ENCODE measurements around the gene CFAP90. TPM values are rescaled to one million over a fixed set of nuclear protein-coding genes. Genes with fewer than 3 reads are reported as not detected.

CFAP90 gene
- polyA plus RNA-seq, 3 donors: 0.19 to 1.6 TPM; not detected in 1

- H3K27ac ChIP-seq (ENCODE audit: low read depth, low read length): no peak overlapping the region
- 53 to 65% (median 58%) methylated on average over 3 of the region's 3 CpGs for WGBS, 3 donors
Measured at GRCh38 chr5:7795306-7795705, 55.6 kb downstream of the CFAP90 start.

GRCh38 chr5:7794823-7795222 lies 56.1 kb downstream of the CFAP90 start:
- H3K27ac ChIP-seq (ENCODE audit: low read depth, low read length): no peak overlapping the region
- WGBS, 3 donors: 37 to 85% (median 76%) methylated on average over 1 of the region's 1 CpG

DNA sequence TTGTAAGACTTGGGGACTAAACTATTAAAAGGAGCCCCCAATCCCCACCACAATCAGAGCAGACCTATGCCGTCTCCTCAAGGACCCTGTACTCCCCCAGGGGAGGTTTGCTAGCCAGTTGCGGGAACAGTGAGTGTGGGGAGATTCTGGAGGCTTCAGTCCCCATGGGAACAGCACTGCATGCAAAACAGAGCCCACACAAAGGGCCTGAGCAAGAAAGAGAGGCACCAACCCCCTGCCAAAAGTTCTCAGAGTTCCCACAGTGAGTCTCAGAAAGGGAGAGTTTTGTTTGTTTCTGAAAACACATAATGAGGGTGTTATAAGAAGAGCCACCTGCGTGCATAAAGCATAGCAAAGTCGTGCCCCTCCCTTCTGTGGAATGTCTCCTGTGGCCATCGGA lies 56.6 kb downstream of the CFAP90 start:
- H3K27ac ChIP-seq (ENCODE audit: low read depth, low read length): no peak overlapping the region
- 50 to 55% (median 55%) methylated on average over 5 of the region's 5 CpGs for WGBS, 3 donors

DNA sequence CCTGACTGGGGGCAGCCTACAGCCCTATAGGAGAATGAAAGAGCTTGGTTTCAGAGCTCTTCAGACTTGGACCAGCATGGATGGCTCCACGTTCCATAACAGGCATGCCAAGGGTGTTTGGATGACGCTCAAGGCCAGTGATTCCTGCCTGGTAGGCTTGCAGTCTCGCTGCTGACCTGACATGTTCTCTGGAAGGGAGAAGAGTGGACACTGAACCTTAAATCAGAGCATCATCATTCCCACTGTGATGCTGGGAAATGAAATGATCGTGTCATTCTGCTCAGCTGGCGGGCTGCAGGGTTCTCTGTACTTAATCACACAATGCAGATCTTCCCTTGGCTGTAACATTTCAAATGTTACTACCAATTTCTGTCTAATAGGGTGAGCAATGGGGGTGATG lies 57.0 kb downstream of the CFAP90 start:
- 62 to 79% (median 71%) methylated on average over 5 of the region's 5 CpGs for WGBS, 3 donors
- H3K27ac ChIP-seq (ENCODE audit: low read depth, low read length): no peak overlapping the region

- H3K27ac ChIP-seq (ENCODE audit: low read depth, low read length): no peak overlapping the region
- 84 to 91% (median 90%) methylated on average over 7 of the region's 7 CpGs for WGBS, 3 donors
Measured at GRCh38 chr5:7789567-7789966, 61.4 kb downstream of the CFAP90 start.

- 88 to 89% (median 88%) methylated on average over 3 of the region's 3 CpGs for WGBS, 3 donors
Measured at GRCh38 chr5:7787770-7788169, 63.2 kb downstream of the CFAP90 start.

GRCh38 chr5:7784683-7785380 lies 66.1 kb downstream of the CFAP90 start:
- WGBS, 3 donors: 51 to 72% (median 68%) methylated on average over 4 of the region's 4 CpGs
- no peak overlapping the region for H3K27ac ChIP-seq (ENCODE audit: low read depth, low read length)

More at GRCh38 chr5:7787770-7788169, 63.2 kb downstream of the CFAP90 start:
- no peak overlapping the region for H3K27ac ChIP-seq (ENCODE audit: low read depth, low read length)

DNA sequence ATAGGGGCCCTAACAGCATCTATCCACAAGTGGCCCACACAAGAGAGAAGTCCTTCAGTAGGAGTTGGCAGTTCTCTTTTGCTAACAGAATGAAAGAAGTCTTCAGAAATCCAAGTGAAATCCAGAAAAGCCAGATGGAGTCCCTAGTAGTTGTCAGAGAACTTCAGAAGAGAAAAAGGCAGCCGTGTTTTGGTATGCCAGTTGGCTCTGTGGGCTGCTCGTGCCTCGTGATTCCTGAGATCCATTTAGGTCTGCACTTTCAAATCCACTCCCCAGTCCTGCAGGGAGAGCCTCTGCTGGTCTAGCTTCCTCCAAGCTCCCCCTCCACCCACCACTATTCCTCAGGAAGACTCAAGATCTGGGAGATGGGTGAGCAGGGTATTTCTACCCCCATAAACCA lies 69.0 kb downstream of the CFAP90 start:
- WGBS, 3 donors: 40 to 51% (median 46%) methylated on average over 3 of the region's 3 CpGs
- no peak overlapping the region for H3K27ac ChIP-seq (ENCODE audit: low read depth, low read length)

Other genes with a start within 250 kb of the CFAP90 start
- gene FASTKD3, start 17.9 kb upstream of the CFAP90 start, polyA plus RNA-seq: 10 to 100 TPM in 1 of 3 donors, 1 to 10 TPM in 2; 3.4 to 13.3 (median 8.4) TPM
- gene MTRR, start 18.0 kb upstream of the CFAP90 start, polyA plus RNA-seq: 10 to 100 TPM; 11.5 to 27.0 (median 26.7) TPM